HepG2 (cell line): Measurements from ENCODE around the gene NEK7. TPM values are rescaled to one million over a fixed set of nuclear protein-coding genes. Genes with fewer than 3 reads are reported as not detected.

Source experiments
- CBX5 ChIP-seq: sonication (generic); formaldehyde crosslinking; IDR thresholded peaks from 2 replicates; pipeline ENCODE4 v1.4.0; 2020; ENCODE audit warnings: missing genetic modification reagents, borderline replicate concordance
- JDP2 ChIP-seq: sonication (generic); formaldehyde crosslinking; IDR thresholded peaks from 2 replicates; pipeline ENCODE4 v1.8.1; 2022; ENCODE audit warnings: missing genetic modification reagents, borderline replicate concordance
- MAFG ChIP-seq: sonication (generic); formaldehyde crosslinking; IDR thresholded peaks from 2 replicates; pipeline ENCODE4 v1.5.1; 2020; ENCODE audit warnings: mild to moderate bottlenecking, missing genetic modification reagents
- MIXL1 ChIP-seq: IDR thresholded peaks from 2 replicates; pipeline ENCODE4 v1.6.1; 2016
- NFIC ChIP-seq: IDR thresholded peaks from 2 replicates; pipeline ENCODE4 v1.6.1; 2012; ENCODE audit warnings: mild to moderate bottlenecking, low read length, inconsistent platforms
- NPAS2 ChIP-seq: sonication (generic); formaldehyde crosslinking; IDR thresholded peaks from 2 replicates; pipeline ENCODE4 v1.8.0; 2022; ENCODE audit warnings: mild to moderate bottlenecking, missing genetic modification reagents, borderline replicate concordance
- PHF21A ChIP-seq: sonication (generic); formaldehyde crosslinking; IDR thresholded peaks from 2 replicates; pipeline ENCODE4 v1.5.0; 2020; ENCODE audit warnings: mild to moderate bottlenecking, missing genetic modification reagents
- TRIM22 ChIP-seq: fragments of 450-650 bp; IDR thresholded peaks from 2 replicates; pipeline ENCODE4 v1.6.1; 2017
- ZBTB8A ChIP-seq: sonication (generic); formaldehyde crosslinking; IDR thresholded peaks from 2 replicates; pipeline ENCODE4 v1.4.0; 2020; ENCODE audit warnings: mild to moderate bottlenecking, low read depth, missing genetic modification reagents, borderline replicate concordance
- ZC3H13 ChIP-seq: sonication (generic); formaldehyde crosslinking; IDR thresholded peaks from 2 replicates; pipeline ENCODE4 v1.8.1; 2023; ENCODE audit warnings: mild to moderate bottlenecking, missing genetic modification reagents, moderate library complexity
- ZFP41 ChIP-seq: sonication (generic); formaldehyde crosslinking; IDR thresholded peaks from 2 replicates; pipeline ENCODE4 v1.4.0; 2020; ENCODE audit warnings: mild to moderate bottlenecking, missing genetic modification reagents, borderline replicate concordance
- ZNF296 ChIP-seq: sonication (generic); formaldehyde crosslinking; conservative IDR thresholded peaks from 2 replicates; pipeline ENCODE4 v1.5.0; 2020; ENCODE audit warnings: mild to moderate bottlenecking, missing genetic modification reagents
- ZNF30 ChIP-seq: sonication (generic); formaldehyde crosslinking; IDR thresholded peaks from 2 replicates; pipeline ENCODE4 v1.5.0; 2020; ENCODE audit warnings: mild to moderate bottlenecking, missing genetic modification reagents
- ZNF496 ChIP-seq: sonication (generic); formaldehyde crosslinking; IDR thresholded peaks from 2 replicates; pipeline ENCODE4 v1.8.1; 2023; ENCODE audit warnings: mild to moderate bottlenecking, moderate library complexity, missing genetic modification reagents; ENCODE audit not compliant: insufficient replicate concordance
- ZNF563 ChIP-seq: sonication (generic); formaldehyde crosslinking; IDR thresholded peaks from 2 replicates; pipeline ENCODE4 v1.8.0; 2022; ENCODE audit warnings: mild to moderate bottlenecking, moderate library complexity, missing genetic modification reagents
- ZNF841 ChIP-seq: sonication (generic); formaldehyde crosslinking; IDR thresholded peaks from 2 replicates; pipeline ENCODE4 v1.8.1; 2023; ENCODE audit warnings: missing genetic modification reagents, borderline replicate concordance
- polyA plus RNA-seq, 8 experiments: library from polyadenylated mRNA; depleted of rRNA in 3 of 8; stranded (reverse) in 7 of 8; unstranded in 1 of 8; fragments of >200 nt; fragmentation: Illumina TruSeq in 4 of 8; extraction: Trizol in 4 of 8; gene quantifications; 2 replicates each; pipeline versions ENCODE4 v1.2.1 to v1.2.3, GENCODE V29; 2011 to 2016; ENCODE audit warnings: low read depth in 4 of 8, missing spikeins in 1 of 8, mixed read lengths in 1 of 8; ENCODE audit not compliant: insufficient read depth in 1 of 8
- total RNA-seq, 5 experiments: library from RNA; depleted of rRNA; stranded (reverse); fragments of >200 nt; fragmentation: Illumina TruSeq; extraction: Trizol; gene quantifications; 2 replicates each; pipeline ENCODE4 v1.2.3, GENCODE V29; 2016; ENCODE audit warnings: low read depth in 1 of 5
- TF ChIP-seq, protein P1 (sequence below): fragments of 450-650 bp; IDR thresholded peaks from 2 replicates; pipeline ENCODE4 v1.6.1; 2016
- TF ChIP-seq, protein P2 (sequence below): IDR thresholded peaks from 2 replicates; pipeline ENCODE4 v1.6.1; 2016; ENCODE audit warnings: low read depth, borderline replicate concordance
- TF ChIP-seq, protein P3 (sequence below): sonication (generic); formaldehyde crosslinking; IDR thresholded peaks from 2 replicates; pipeline ENCODE4 v1.4.0; 2020; ENCODE audit warnings: missing genetic modification reagents, borderline replicate concordance
- TF ChIP-seq, protein P4 (sequence below): sonication (generic); formaldehyde crosslinking; IDR thresholded peaks from 2 replicates; pipeline ENCODE4 v1.4.0; 2020; ENCODE audit warnings: missing genetic modification reagents

NEK7 gene
- total and polyA plus RNA-seq, 2 of the 13 experiments (the other 11 are each of a cell fraction or from before 2014, with no cell fraction given): 18.1 to 19.2 TPM

GRCh38 chr1:198158735-198159589, 2.2 kb downstream of the NEK7 start (continued):
- TF ChIP-seq, protein P1, sequence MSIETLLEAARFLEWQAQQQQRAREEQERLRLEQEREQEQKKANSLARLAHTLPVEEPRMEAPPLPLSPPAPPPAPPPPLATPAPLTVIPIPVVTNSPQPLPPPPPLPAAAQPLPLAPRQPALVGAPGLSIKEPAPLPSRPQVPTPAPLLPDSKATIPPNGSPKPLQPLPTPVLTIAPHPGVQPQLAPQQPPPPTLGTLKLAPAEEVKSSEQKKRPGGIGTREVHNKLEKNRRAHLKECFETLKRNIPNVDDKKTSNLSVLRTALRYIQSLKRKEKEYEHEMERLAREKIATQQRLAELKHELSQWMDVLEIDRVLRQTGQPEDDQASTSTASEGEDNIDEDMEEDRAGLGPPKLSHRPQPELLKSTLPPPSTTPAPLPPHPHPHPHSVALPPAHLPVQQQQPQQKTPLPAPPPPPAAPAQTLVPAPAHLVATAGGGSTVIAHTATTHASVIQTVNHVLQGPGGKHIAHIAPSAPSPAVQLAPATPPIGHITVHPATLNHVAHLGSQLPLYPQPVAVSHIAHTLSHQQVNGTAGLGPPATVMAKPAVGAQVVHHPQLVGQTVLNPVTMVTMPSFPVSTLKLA: no peak
- TF ChIP-seq TRIM22 (no peak), JDP2 (no peak), ZFP41 (CRISPR knock-in tag) (no peak), NPAS2 (CRISPR knock-in tag) (no peak), MIXL1 (no peak), NFIC (peak; percentile 56; the same call in 1 of the 2 replicates), PHF21A (0 out of 2 replicates have a peak, but pooled peaks have one; percentile 46), ZBTB8A (CRISPR knock-in tag) (no peak), ZNF296 (no peak), CBX5 (CRISPR knock-in tag) (no peak), ZNF30 (CRISPR knock-in tag) (no peak), ZNF563 (CRISPR knock-in tag) (no peak), ZC3H13 (CRISPR knock-in tag) (no peak), MAFG (CRISPR knock-in tag) (no peak), ZNF496 (CRISPR knock-in tag) (no peak), ZNF841 (no peak)
- TF ChIP-seq, protein P2, sequence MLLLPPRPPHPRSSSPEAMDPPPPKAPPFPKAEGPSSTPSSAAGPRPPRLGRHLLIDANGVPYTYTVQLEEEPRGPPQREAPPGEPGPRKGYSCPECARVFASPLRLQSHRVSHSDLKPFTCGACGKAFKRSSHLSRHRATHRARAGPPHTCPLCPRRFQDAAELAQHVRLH (CRISPR knock-in tag): peak; percentile 71; the same call in 1 of the 2 replicates
- TF ChIP-seq, protein P3, sequence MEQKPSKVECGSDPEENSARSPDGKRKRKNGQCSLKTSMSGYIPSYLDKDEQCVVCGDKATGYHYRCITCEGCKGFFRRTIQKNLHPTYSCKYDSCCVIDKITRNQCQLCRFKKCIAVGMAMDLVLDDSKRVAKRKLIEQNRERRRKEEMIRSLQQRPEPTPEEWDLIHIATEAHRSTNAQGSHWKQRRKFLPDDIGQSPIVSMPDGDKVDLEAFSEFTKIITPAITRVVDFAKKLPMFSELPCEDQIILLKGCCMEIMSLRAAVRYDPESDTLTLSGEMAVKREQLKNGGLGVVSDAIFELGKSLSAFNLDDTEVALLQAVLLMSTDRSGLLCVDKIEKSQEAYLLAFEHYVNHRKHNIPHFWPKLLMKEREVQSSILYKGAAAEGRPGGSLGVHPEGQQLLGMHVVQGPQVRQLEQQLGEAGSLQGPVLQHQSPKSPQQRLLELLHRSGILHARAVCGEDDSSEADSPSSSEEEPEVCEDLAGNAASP (CRISPR knock-in tag): no peak; the same call in 1 of the 2 replicates
- TF ChIP-seq, protein P4, sequence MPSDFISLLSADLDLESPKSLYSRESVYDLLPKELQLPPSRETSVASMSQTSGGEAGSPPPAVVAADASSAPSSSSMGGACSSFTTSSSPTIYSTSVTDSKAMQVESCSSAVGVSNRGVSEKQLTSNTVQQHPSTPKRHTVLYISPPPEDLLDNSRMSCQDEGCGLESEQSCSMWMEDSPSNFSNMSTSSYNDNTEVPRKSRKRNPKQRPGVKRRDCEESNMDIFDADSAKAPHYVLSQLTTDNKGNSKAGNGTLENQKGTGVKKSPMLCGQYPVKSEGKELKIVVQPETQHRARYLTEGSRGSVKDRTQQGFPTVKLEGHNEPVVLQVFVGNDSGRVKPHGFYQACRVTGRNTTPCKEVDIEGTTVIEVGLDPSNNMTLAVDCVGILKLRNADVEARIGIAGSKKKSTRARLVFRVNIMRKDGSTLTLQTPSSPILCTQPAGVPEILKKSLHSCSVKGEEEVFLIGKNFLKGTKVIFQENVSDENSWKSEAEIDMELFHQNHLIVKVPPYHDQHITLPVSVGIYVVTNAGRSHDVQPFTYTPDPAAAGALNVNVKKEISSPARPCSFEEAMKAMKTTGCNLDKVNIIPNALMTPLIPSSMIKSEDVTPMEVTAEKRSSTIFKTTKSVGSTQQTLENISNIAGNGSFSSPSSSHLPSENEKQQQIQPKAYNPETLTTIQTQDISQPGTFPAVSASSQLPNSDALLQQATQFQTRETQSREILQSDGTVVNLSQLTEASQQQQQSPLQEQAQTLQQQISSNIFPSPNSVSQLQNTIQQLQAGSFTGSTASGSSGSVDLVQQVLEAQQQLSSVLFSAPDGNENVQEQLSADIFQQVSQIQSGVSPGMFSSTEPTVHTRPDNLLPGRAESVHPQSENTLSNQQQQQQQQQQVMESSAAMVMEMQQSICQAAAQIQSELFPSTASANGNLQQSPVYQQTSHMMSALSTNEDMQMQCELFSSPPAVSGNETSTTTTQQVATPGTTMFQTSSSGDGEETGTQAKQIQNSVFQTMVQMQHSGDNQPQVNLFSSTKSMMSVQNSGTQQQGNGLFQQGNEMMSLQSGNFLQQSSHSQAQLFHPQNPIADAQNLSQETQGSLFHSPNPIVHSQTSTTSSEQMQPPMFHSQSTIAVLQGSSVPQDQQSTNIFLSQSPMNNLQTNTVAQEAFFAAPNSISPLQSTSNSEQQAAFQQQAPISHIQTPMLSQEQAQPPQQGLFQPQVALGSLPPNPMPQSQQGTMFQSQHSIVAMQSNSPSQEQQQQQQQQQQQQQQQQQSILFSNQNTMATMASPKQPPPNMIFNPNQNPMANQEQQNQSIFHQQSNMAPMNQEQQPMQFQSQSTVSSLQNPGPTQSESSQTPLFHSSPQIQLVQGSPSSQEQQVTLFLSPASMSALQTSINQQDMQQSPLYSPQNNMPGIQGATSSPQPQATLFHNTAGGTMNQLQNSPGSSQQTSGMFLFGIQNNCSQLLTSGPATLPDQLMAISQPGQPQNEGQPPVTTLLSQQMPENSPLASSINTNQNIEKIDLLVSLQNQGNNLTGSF (CRISPR knock-in tag): no peak
